ENCODE data around the gene GPR156.

GPR156 gene

DNA sequence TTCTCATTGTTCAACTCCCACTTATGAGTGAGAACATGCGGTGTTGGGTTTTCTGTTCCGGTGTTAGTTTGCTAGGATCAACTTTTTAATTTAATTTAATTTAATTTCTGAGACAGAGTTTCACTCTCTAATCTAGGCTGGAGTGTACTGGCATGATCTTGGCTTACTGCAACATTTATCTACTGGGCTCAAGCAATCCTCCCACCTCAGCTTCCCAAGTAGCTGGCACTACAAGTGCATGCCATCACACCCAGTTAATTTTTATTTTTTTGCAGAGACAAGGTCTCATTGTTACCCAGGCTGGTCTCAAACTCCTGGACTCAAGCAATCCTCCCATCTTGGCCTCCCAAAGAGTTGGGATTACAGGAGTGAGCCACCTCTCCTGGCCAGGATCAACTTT lies 82.7 kb downstream of the GPR156 start:
- Histone ChIP-seq H3K4me3 (no peak overlapping the region), H3K36me3 (no peaks in the 10 kb centered on the region), H3K9me3 (no peaks in the 10 kb centered on the region), H3K4me1 (peaks cover 0 to 15% (median 1%) of the 10 kb centered on the region in 4 donors), H3K27ac (no peak overlapping the region), H3K27me3 (no peaks in the 10 kb centered on the region)
- no peak for DNase-seq
- TF ChIP-seq, protein P1, sequence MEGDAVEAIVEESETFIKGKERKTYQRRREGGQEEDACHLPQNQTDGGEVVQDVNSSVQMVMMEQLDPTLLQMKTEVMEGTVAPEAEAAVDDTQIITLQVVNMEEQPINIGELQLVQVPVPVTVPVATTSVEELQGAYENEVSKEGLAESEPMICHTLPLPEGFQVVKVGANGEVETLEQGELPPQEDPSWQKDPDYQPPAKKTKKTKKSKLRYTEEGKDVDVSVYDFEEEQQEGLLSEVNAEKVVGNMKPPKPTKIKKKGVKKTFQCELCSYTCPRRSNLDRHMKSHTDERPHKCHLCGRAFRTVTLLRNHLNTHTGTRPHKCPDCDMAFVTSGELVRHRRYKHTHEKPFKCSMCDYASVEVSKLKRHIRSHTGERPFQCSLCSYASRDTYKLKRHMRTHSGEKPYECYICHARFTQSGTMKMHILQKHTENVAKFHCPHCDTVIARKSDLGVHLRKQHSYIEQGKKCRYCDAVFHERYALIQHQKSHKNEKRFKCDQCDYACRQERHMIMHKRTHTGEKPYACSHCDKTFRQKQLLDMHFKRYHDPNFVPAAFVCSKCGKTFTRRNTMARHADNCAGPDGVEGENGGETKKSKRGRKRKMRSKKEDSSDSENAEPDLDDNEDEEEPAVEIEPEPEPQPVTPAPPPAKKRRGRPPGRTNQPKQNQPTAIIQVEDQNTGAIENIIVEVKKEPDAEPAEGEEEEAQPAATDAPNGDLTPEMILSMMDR (IDR thresholded peaks at IDR 0.05) = no peak
- intact Hi-C loops (cut with DNase I; ENCODE audit: low total_unique reads) = no loop called here

DNA sequence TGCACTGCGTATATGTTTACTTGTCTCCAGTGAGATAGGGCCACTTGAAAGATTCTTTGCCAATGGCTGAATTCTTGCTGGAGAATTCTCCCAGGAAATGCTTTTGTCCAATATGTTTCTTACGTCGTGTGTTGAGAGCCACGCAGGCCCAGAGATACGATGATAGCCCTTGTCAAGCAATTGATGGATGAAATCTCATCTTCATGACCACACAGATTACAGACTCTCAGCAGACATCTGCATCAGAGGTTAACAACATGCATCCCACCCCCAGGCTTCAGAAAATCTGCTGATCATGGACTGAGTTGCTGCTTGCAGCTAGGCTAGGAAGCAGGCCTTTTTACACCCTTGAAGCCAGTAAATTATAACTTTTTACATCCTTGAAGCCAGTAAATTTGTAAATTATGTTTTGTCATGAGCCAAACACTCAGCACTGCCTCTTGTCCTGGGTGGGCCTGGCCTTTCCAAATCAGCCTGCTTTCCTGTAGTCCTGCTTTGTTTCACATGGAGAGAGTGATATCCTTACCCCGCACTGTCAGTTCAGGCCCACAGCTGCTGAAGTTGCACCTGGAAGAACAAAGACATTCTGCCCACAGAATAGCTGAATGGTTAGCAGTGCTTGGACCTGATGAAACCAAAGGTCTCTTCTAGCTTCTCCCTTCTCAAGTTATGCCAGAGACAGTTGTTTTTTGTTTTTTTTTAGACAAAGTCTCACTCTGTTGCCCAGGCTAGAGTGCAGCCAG lies 84.4 kb downstream of the GPR156 start:
- intact Hi-C loops (cut with DNase I; ENCODE audit: low total_unique reads) = no loop called here
- Histone ChIP-seq H3K27me3 (no peaks in the 10 kb centered on the region), H3K27ac (no peak overlapping the region)

DNA sequence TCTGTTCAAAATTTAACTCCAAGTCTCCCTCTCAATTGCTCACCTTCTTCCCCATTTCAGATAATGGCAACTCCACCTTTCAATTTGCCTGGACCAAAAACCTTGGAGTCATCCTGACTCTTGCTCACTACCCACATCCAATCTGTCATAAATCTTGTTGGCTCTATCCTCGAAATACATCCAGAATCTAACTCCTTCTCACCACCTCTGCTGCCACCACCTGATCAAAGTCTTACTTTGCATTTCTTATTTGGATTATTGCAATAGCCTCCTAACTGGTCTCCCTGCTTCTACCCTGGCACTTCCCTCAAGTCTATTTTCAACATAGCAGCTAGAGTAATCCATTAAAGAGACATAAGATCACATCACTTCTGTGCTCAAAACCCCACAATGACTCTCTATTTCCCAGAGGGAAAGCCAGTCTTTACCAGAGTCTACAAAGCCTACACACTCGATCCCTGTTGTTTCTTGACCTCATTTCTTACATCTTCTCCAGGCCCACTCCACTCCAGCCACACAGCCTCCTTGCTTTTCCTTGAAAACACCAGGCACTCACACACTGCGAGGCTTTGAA lies 86.6 kb downstream of the GPR156 start:
- Histone ChIP-seq H3K4me3 (no peak overlapping the region), H3K9me3 (no peaks in the 10 kb centered on the region), H3K4me1 (peaks cover 0 to 11% (median 1%) of the 10 kb centered on the region in 4 donors), H3K27ac (no peak overlapping the region), H3K27me3 (no peaks in the 10 kb centered on the region), H3K36me3 (no peaks in the 10 kb centered on the region)
- TF ChIP-seq, protein P1 (IDR thresholded peaks at IDR 0.05) = no peak
- DNase-seq = no peak
- intact Hi-C loops (cut with DNase I; ENCODE audit: low total_unique reads) = no loop called here

More for the DNA sequence above, 84.4 kb downstream of the GPR156 start:
- no peak for DNase-seq
- no peaks in the 10 kb centered on the region for H3K36me3 ChIP-seq
- H3K4me1 ChIP-seq = peaks cover 0 to 15% (median 1%) of the 10 kb centered on the region in 4 donors
- TF ChIP-seq, protein P1 (IDR thresholded peaks at IDR 0.05) = no peak
- no peaks in the 10 kb centered on the region for H3K9me3 ChIP-seq
- H3K4me3 ChIP-seq = no peak overlapping the region

DNA sequence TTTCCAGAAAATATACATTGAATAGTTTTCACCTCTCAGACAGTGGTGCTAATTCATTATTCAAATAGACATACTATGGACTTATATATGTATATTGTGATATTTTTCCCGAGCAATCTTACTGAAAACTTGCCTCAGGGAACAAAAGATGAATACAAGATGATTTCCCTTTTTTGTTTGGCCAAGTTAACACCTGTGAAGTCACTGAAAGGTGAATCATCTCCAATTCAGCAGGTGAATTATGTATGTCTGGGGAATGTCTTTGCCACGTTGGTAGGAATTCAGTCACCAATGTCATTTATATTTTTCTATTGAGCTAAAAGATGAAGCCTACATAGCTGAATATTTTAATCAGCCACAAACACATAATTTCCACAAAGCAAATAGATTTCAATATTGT lies 88.2 kb downstream of the GPR156 start:
- Histone ChIP-seq H3K4me3 (no peak overlapping the region), H3K27me3 (no peaks in the 10 kb centered on the region), H3K9me3 (no peaks in the 10 kb centered on the region), H3K4me1 (no peaks in the 10 kb centered on the region), H3K27ac (no peak overlapping the region), H3K36me3 (no peaks in the 10 kb centered on the region)
- TF ChIP-seq, protein P1 (IDR thresholded peaks at IDR 0.05) = no peak
- DNase-seq = no peak
- intact Hi-C loops (cut with DNase I; ENCODE audit: low total_unique reads) = no loop called here

DNA sequence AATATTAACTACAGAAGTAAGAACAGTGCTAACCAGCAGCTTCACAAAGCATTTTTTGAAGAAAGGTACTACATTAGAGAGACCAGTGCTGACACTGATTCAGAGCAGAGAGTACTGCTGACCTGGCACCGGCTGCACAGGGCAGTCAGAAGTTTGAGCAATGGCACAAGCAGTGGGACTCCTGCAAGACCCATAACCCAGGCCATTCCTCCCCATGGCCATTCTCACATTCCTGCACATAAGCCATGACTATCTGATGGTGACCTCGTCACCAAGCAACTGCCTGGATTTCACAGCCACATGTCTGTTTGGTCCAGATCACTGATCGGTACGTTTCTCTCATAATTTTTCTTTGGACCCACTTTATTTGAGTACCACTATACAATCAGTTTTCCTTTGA lies 88.7 kb downstream of the GPR156 start:
- TF ChIP-seq, protein P1 (IDR thresholded peaks at IDR 0.05) = no peak
- Histone ChIP-seq H3K27me3 (no peaks in the 10 kb centered on the region), H3K4me3 (no peak overlapping the region), H3K27ac (no peak overlapping the region), H3K4me1 (no peaks in the 10 kb centered on the region), H3K36me3 (no peaks in the 10 kb centered on the region), H3K9me3 (no peaks in the 10 kb centered on the region)
- no peak for DNase-seq
- intact Hi-C loops (cut with DNase I; ENCODE audit: low total_unique reads) = no loop called here
